SK-N-SH treated with all-trans-retinoic acid at 6 μM for 48 hours (cell line): ENCODE data around the gene IGF1R.

Experiments
- ATAC-seq: fragments of 200-7000 bp; cut with Tn5 transposase; 3 replicates; pipeline ENCODE4 v1.9.1; 2020; ENCODE audit warnings: mild to moderate bottlenecking, moderate library complexity
- ARNTL ChIP-seq: fragments of 450-650 bp; formaldehyde crosslinking; IDR thresholded peaks from 2 replicates; pipeline ENCODE4 v1.5.0; 2020; ENCODE audit warnings: low read depth, mild to moderate bottlenecking, moderate library complexity, borderline replicate concordance
- BACH2 ChIP-seq: fragments of 250-450 bp; sonication (Bioruptor Pico); IDR thresholded peaks from 2 replicates; pipeline ENCODE4 v1.9.0; 2021; ENCODE audit warnings: mild to moderate bottlenecking, borderline replicate concordance
- CSDC2 ChIP-seq: fragments of 250-450 bp; sonication (Bioruptor Pico); IDR thresholded peaks from 2 replicates; pipeline ENCODE4 v1.5.0; 2020; ENCODE audit warnings: mild to moderate bottlenecking, moderate library complexity
- ESRRG ChIP-seq: fragments of 250-450 bp; sonication (Bioruptor Pico); IDR thresholded peaks from 2 replicates; pipeline ENCODE4 v1.6.1; 2021; ENCODE audit warnings: mild to moderate bottlenecking
- ISL1 ChIP-seq: fragments of 250-450 bp; sonication (Bioruptor Pico); IDR thresholded peaks from 2 replicates; pipeline ENCODE4 v2.1.2; 2022; ENCODE audit warnings: mild to moderate bottlenecking, moderate library complexity
- OSR1 ChIP-seq: fragments of 250-450 bp; sonication (Bioruptor Pico); IDR thresholded peaks from 2 replicates; pipeline ENCODE4 v1.8.0; 2022; ENCODE audit warnings: moderate library complexity, mild to moderate bottlenecking, inconsistent platforms
- PPARA ChIP-seq: fragments of 250-450 bp; sonication (Bioruptor Pico); IDR thresholded peaks from 2 replicates; pipeline ENCODE4 v1.5.0; 2020; ENCODE audit warnings: mild to moderate bottlenecking, borderline replicate concordance
- TCF4 ChIP-seq: fragments of 250-450 bp; sonication (Bioruptor Pico); IDR thresholded peaks from 2 replicates; pipeline ENCODE4 v1.8.0; 2021; ENCODE audit warnings: mild to moderate bottlenecking, moderate library complexity, borderline replicate concordance
- ZC3H10 ChIP-seq: fragments of 250-450 bp; sonication (Bioruptor Pico); IDR thresholded peaks from 2 replicates; pipeline ENCODE4 v1.5.1; 2021; ENCODE audit warnings: mild to moderate bottlenecking, moderate library complexity
- ZFP3 ChIP-seq: fragments of 250-450 bp; sonication (Bioruptor Pico); IDR thresholded peaks from 2 replicates; pipeline ENCODE4 v1.5.0; 2020; ENCODE audit warnings: mild to moderate bottlenecking, moderate library complexity
- ZFP30 ChIP-seq: fragments of 450-650 bp; formaldehyde crosslinking; IDR thresholded peaks from 2 replicates; pipeline ENCODE4 v1.5.0; 2022; ENCODE audit warnings: mild to moderate bottlenecking, moderate library complexity
- ZNF565 ChIP-seq: fragments of 450-650 bp; formaldehyde crosslinking; conservative IDR thresholded peaks from 2 replicates; pipeline ENCODE4 v1.5.0; 2020; ENCODE audit warnings: low read depth, mild to moderate bottlenecking, moderate library complexity
- ZNF70 ChIP-seq: fragments of 450-650 bp; formaldehyde crosslinking; IDR thresholded peaks from 2 replicates; pipeline ENCODE4 v1.5.0; 2020; ENCODE audit warnings: mild to moderate bottlenecking, moderate library complexity
- ZNF8 ChIP-seq: fragments of 450-650 bp; formaldehyde crosslinking; IDR thresholded peaks from 2 replicates; pipeline ENCODE4 v1.5.0; 2020; ENCODE audit warnings: mild to moderate bottlenecking, moderate library complexity
- TF ChIP-seq, protein P1 (sequence below): fragments of 250-450 bp; sonication (Bioruptor Pico); IDR thresholded peaks from 2 replicates; pipeline ENCODE4 v1.8.0; 2021; ENCODE audit warnings: low read depth, mild to moderate bottlenecking, moderate library complexity, borderline replicate concordance
- TF ChIP-seq, protein P2 (sequence below): fragments of 250-450 bp; sonication (Bioruptor Pico); IDR thresholded peaks from 2 replicates; pipeline ENCODE4 v1.5.1; 2021; ENCODE audit warnings: mild to moderate bottlenecking, moderate library complexity
- TF ChIP-seq, protein P3 (sequence below): fragments of 250-450 bp; sonication (Bioruptor Pico); IDR thresholded peaks from 2 replicates; pipeline ENCODE4 v1.5.0; 2020; ENCODE audit warnings: mild to moderate bottlenecking, moderate library complexity
- TF ChIP-seq, protein P4 (sequence below): fragments of 250-450 bp; sonication (Bioruptor Pico); IDR thresholded peaks from 2 replicates; pipeline ENCODE4 v1.5.1; 2020; ENCODE audit warnings: low read depth, mild to moderate bottlenecking, moderate library complexity

Gene IGF1R

DNA sequence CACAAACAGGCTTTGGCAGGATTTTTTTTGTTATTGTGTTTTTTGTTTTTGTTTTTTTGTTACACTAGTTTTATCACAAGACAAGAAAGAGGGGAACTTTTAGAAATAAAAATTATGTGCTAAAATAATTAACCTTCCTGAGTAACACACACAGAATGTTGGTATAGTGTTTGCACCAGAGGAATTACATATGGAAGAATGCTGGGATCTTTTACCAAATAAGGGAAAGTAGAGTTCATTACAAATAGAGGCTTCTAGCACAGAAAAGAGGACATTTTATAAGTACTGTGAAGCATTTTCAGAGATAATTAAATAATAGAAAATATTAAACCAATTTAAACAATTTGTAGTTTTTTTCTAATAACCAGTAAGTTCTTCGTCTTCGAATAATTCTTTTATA, 116.0 kb downstream of the IGF1R start:
- TF ChIP-seq ZNF70 (CRISPR knock-in tag), result no peak
- no peak for TF ChIP-seq BACH2 (CRISPR knock-in tag)
- TF ChIP-seq, protein P1, sequence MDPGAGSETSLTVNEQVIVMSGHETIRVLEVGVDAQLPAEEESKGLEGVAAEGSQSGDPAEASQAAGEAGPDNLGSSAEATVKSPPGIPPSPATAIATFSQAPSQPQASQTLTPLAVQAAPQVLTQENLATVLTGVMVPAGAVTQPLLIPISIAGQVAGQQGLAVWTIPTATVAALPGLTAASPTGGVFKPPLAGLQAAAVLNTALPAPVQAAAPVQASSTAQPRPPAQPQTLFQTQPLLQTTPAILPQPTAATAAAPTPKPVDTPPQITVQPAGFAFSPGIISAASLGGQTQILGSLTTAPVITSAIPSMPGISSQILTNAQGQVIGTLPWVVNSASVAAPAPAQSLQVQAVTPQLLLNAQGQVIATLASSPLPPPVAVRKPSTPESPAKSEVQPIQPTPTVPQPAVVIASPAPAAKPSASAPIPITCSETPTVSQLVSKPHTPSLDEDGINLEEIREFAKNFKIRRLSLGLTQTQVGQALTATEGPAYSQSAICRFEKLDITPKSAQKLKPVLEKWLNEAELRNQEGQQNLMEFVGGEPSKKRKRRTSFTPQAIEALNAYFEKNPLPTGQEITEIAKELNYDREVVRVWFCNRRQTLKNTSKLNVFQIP, result no peak
- TF ChIP-seq, protein P2, sequence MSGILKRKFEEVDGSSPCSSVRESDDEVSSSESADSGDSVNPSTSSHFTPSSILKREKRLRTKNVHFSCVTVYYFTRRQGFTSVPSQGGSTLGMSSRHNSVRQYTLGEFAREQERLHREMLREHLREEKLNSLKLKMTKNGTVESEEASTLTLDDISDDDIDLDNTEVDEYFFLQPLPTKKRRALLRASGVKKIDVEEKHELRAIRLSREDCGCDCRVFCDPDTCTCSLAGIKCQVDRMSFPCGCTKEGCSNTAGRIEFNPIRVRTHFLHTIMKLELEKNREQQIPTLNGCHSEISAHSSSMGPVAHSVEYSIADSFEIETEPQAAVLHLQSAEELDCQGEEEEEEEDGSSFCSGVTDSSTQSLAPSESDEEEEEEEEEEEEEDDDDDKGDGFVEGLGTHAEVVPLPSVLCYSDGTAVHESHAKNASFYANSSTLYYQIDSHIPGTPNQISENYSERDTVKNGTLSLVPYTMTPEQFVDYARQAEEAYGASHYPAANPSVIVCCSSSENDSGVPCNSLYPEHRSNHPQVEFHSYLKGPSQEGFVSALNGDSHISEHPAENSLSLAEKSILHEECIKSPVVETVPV, result no peak
- TF ChIP-seq ARNTL (CRISPR knock-in tag), result no peak
- ATAC-seq, result no peak

DNA sequence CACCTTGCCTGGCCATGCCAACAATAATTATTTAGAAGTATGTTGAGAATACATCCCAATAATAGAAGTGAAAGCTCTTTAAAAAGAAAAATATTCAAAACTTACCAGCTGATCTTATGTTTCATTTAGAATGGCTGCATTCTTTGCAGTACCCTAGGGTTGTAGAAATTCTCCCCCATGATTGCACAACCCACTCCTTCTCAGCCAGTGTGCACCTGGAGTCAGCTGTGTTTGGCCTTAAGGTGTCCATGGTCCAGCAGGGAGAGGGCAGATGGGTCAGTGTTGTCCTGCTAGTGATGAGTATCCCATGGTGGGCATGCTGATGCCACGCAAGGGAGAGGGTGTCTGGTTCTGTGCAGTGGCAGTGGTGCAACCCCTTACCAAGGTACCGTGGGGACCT, 117.3 kb downstream of the IGF1R start:
- TF ChIP-seq ESRRG (CRISPR knock-in tag) (no peak), BACH2 (CRISPR knock-in tag) (no peak), ARNTL (CRISPR knock-in tag) (no peak)
- TF ChIP-seq, protein P2, result no peak
- TF ChIP-seq, protein P3, sequence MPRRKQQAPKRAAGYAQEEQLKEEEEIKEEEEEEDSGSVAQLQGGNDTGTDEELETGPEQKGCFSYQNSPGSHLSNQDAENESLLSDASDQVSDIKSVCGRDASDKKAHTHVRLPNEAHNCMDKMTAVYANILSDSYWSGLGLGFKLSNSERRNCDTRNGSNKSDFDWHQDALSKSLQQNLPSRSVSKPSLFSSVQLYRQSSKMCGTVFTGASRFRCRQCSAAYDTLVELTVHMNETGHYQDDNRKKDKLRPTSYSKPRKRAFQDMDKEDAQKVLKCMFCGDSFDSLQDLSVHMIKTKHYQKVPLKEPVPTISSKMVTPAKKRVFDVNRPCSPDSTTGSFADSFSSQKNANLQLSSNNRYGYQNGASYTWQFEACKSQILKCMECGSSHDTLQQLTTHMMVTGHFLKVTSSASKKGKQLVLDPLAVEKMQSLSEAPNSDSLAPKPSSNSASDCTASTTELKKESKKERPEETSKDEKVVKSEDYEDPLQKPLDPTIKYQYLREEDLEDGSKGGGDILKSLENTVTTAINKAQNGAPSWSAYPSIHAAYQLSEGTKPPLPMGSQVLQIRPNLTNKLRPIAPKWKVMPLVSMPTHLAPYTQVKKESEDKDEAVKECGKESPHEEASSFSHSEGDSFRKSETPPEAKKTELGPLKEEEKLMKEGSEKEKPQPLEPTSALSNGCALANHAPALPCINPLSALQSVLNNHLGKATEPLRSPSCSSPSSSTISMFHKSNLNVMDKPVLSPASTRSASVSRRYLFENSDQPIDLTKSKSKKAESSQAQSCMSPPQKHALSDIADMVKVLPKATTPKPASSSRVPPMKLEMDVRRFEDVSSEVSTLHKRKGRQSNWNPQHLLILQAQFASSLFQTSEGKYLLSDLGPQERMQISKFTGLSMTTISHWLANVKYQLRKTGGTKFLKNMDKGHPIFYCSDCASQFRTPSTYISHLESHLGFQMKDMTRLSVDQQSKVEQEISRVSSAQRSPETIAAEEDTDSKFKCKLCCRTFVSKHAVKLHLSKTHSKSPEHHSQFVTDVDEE (CRISPR knock-in tag), result no peak
- ATAC-seq, result no peak

DNA sequence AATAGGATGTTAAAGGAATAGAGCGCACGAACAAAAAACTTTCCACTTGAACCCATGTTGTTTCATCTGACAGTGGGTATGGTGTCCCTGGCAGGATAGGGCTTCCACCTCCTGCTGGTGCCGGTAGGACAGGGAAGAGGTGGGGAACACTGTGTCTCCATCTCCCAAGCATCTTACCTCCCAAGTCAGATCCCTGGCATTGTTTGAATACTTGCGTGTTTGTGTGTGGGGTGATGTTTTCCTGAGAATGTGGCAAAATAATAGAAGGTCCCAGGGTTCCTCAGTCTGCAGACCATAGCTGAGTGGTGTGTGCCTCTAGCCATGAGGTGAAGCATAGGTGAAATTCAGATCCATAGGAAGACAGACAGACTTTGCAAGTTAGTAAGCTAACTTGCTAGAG, 119.4 kb downstream of the IGF1R start:
- TF ChIP-seq ZNF565 (CRISPR knock-in tag) (no peak), ZNF70 (CRISPR knock-in tag) (no peak), CSDC2 (CRISPR knock-in tag) (no peak), ZFP30 (CRISPR knock-in tag) (no peak), ESRRG (CRISPR knock-in tag) (no peak)
- TF ChIP-seq, protein P4, sequence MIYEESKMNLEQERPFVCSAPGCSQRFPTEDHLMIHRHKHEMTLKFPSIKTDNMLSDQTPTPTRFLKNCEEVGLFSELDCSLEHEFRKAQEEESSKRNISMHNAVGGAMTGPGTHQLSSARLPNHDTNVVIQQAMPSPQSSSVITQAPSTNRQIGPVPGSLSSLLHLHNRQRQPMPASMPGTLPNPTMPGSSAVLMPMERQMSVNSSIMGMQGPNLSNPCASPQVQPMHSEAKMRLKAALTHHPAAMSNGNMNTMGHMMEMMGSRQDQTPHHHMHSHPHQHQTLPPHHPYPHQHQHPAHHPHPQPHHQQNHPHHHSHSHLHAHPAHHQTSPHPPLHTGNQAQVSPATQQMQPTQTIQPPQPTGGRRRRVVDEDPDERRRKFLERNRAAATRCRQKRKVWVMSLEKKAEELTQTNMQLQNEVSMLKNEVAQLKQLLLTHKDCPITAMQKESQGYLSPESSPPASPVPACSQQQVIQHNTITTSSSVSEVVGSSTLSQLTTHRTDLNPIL (CRISPR knock-in tag), result no peak
- TF ChIP-seq, protein P2, result no peak
- TF ChIP-seq, protein P1, result no peak
- ATAC-seq, result no peak

DNA sequence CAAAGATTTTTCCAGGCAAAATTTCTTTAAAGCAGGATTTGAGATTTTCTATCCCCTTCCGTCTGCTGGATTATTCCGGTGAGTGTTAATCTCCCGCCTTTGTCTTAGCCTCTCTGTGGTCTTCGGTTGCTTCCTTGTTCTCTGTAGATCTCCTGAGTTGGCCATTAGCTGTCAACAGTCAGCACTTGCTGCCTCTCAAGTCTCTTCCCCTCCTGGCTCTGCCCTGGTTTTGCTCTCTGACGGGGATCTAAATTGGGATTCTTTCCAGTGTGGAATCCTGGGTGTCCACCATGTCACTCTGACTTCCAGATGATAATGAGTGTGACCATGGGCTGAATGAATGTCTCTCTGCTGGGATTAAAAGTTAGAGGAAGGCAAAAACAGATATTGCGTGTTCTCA, 121.5 kb downstream of the IGF1R start:
- TF ChIP-seq TCF4, result no peak
- ATAC-seq, result no peak

DNA sequence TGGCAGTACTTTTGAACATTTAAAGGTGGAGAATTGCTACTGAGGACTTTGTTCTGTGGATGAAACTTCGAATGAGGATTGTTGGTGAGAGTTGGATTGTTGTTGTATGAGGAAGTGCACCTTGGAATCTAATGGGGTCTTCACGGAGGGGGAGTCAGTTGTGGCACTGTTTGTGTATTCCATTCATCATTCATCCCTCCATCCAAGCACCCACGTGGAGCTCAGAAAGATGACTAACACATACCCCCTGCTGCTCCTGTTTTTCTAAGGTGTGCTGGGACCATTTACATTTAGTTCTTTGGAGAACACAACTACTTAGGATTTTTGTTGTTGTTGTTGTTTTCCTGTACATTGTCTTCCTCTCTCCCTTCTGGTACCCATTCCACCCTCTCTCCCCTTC, 122.6 kb downstream of the IGF1R start:
- ATAC-seq, result no peak
- TF ChIP-seq OSR1 (CRISPR knock-in tag) (no peak), PPARA (no peak), ZNF8 (CRISPR knock-in tag) (no peak), ESRRG (CRISPR knock-in tag) (no peak), ZFP3 (CRISPR knock-in tag) (no peak), ARNTL (CRISPR knock-in tag) (no peak), ISL1 (CRISPR knock-in tag) (no peak), ZC3H10 (CRISPR knock-in tag) (no peak)
- TF ChIP-seq, protein P1, result no peak
- TF ChIP-seq, protein P2, result no peak
